Breast epithelium (tissue), 3 donors: Measurements from ENCODE around the gene KRTAP23-1.

Source experiments
- CTCF ChIP-seq, 3 donors: fragments of 450-650 bp; IDR thresholded peaks; one replicate each; pipeline ENCODE4 v1.5.1; 2016 to 2017; ENCODE audit warnings: antibody characterized with exemption in 3 of 3, mild to moderate bottlenecking in 3 of 3, moderate library complexity in 3 of 3
- POLR2A ChIP-seq: fragments of 450-650 bp; IDR thresholded peaks from one replicate; pipeline ENCODE4 v1.6.1; 2016; ENCODE audit warnings: antibody characterized with exemption, mild to moderate bottlenecking, moderate library complexity

- TF ChIP-seq POLR2A (no peak), CTCF (IDR thresholded peaks at IDR 0.05) (no peak)
Observed at GRCh38 chr21:30345014-30345413, 3.4 kb downstream of the KRTAP23-1 start.
